Endometrial microvascular endothelial cells (primary cell): ENCODE measurements around the gene RFC3. TPM values are rescaled to one million over a fixed set of nuclear protein-coding genes. Genes with fewer than 3 reads are reported as not detected.

Experiments
- in situ Hi-C: cut with HindIII; loops from 2 replicates; pipeline ENCODE4 v1.10.0; 2017; ENCODE audit warnings: low sequenced_read_pairs, low pct_unique_long_range_greater_than_20kb; ENCODE audit errors: inconsistent ontology term
- total RNA-seq: library from RNA; depleted of rRNA; stranded (reverse); fragments of >200 nt; gene quantifications from one replicate; pipeline ENCODE4 v1.2.3, GENCODE V29; 2015; ENCODE audit errors: inconsistent ontology term

Gene RFC3
- total RNA-seq, 1 donor from 2014 or later, result 23.6 TPM

DNA sequence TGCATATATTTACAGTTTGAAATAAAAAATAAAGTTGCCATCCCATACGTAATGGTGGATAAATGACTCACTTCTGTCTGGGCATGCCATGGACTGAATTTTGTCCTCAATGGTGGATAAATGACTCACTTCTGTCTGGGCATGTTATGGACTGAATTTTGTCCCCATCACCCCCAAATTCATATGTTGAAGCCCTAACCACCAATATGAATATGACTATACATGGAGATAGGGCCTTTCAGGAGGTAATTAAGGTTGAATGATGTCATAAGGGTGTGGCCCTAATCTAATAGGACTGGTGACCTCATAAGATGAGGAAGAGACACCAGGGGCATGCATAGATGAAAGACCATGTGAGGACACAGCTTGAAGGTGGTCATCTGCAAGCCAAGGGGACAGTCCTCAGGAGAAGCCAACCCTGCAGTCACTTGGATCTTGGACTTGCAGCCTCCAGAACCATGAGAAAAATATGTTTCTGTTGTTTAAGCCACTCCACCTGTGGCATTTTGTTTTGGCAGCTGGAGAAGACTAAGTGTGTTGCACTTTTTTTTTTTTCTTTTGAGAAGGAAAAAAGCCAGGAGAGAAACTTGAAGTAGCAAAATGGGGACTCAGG is 41.8 kb downstream of the RFC3 start:
- in situ Hi-C loops, result no loop called here

DNA sequence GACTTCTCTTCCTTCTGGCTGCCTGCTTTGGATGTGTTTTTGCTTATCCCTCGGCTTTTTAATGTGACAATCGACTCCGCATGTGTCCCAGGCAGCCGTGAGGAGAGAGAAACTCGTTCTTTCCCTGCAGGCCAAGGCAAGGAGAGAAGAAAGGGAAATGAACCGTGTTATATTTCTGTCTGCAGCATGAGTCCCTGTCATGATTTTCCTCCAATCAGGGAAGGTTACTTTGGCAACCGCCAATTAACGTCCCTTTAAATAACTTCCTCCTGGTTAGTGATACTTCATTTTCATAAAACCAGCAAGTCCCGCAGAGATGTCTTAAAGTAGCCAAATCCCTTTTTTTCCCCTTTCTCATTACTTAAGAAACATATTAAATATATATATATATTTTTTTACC is 42.6 kb downstream of the RFC3 start:
- in situ Hi-C loops, result no loop called here

DNA sequence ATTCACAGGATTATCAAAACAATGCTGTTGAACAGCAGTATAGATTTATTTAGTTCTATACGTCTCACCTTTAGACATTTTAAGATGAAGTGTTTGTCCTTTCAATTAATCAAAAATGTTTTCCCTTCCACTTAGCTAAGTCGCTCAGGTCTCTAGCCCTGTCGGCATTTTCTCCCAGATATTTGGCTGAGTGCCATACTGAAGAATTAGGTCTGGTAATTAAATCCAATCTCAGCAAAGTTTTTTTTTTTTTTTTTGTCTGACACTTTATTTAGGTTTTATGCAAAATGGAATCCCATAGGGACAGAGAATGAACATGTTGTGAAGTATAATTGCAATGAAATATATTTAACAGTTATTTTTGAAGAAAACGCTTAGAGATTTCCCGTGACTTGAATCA is 44.1 kb downstream of the RFC3 start:
- in situ Hi-C loops, result no loop called here

DNA sequence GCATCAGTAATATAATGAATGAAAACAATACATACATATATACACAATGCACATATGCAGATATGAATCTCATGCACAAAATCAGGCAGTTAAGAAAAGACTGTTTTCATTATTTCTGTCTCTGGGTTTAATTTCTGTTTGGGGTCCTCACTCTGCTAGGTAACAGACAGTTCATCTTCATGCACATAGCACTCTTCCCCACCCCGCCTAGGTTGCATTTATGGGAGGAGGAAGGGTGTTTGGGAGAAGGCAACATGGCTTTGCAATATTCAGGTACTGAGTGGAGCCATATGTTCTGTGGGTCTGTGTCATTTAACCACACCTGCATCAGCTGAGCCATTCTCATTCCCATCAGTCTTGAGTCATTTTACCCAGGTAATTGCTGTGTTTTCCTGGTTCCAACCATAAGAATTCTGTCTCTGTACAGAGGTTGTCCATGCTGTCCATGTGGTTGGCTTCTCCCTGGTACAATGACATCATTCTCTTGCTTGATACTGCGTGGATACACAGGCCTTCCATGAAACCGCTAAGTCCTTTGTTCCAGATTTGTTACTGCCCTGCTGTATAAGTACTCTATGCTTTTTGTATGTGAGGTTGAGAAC is 45.3 kb downstream of the RFC3 start:
- in situ Hi-C loops, result no loop called here

DNA sequence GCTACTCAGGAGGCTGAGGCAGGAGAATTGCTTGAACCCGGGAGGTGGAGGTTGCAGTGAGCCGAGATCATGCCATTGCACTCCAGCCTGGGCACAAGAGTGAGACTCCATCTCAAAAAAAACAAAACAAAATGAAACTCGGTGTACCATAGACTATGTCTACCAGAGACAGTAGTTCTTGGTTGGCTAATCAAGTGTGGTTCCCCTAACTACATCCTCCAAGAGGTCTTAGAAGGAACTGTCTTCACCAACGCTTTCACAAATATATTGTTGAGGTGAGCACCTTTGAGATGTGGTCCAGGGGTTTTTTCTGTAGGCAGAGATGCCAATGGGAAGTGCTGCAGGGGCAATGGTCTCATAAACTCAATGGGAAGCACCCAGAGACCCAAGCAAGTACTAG is 48.0 kb downstream of the RFC3 start:
- in situ Hi-C loops, result no loop called here

DNA sequence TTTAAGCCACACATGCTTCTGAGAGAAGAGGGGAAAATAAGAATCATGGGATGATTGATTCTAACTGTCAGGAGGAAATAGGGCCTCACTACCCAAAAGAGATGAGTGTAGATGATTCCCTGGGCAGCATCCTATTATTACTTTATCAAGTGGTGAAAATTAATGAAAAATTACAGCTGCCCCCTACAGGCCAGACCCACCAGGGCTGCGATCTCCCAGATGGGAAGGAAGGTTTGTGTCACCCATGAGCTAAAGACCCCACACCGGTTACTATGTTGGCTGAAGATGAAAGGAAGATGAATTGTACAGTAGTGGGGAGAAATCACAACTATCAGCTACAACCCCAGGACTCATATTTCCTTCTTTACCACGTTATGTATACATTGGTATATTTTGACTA is 49.5 kb downstream of the RFC3 start:
- in situ Hi-C loops, result no loop called here

DNA sequence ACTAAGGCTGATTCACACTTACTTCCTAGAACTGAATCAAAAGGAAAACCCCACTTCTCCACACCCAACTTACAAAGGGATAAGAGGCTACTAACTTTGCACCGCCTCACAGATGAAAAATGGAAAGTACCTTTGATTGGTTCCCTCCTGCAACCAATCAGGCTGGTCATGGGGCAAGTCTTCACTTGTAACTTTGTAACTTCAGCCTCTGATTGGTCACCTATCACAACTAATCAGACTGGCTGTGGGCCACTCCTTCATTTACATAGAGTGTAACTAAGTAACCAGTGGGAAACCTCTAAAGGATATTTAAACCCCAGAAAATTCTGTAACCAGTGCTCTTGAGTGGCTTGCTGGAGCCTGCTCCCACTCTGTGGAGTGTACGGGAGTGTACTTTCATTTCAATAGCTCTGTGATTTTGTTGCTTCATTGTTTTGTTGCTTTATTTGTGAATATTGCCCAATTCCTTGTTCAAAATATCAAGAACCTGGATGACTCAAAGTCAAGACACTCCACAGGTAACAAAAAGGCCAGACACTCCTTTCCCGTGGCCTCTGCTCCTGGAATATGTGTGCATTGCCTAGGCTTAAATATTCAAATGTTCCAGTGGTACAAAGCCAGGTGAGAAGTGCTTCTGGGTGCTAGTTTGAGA is 50.5 kb downstream of the RFC3 start:
- in situ Hi-C loops, result no loop called here

DNA sequence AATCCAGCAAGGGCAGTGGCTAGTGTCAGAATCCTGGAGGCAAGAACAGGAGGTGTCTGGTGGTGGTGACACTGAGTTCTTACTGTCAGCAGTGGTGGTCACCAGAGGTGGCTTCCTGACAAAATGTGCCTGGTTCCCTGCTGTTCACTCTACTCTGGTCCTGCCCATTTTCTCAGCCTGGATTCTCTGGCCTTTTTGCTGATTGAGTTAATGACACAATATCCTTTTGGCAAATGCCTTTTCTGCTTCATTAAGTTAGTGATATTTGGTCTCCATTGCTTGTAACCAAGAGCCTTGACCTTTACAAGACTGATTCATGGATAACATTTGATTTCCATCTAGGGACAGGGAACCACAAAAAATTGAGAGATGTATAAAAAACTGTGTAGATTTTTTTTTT is 51.1 kb downstream of the RFC3 start:
- in situ Hi-C loops, result no loop called here

DNA sequence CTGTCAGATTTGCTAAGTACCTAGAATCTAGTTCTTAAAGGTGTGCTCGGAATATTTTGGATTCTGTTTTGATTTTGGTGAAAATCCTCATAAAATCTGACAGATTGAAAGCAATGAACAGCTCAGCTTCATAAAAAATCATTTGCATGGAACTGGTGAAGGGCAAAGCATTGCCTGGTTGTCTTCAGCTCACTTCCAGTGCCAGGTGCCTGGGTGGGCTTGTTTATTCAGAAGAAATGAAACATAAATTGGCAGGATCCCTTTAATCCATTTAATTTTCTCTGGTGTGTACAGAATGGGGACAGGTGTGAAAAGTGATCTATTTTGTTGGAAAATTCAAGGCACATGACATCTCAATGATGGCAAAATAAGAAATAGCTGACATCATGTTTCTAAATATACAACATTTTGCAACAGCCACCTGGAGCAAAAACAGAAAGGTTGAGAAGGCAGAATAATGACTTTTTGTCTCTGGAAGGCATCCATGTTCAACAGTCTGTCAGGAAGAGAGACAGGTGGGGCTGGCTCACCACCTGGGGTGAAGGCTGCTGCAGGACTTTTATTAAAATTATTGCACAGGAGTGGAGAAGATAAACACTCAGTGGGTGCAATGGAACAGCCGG is 52.2 kb downstream of the RFC3 start:
- in situ Hi-C loops, result no loop called here

DNA sequence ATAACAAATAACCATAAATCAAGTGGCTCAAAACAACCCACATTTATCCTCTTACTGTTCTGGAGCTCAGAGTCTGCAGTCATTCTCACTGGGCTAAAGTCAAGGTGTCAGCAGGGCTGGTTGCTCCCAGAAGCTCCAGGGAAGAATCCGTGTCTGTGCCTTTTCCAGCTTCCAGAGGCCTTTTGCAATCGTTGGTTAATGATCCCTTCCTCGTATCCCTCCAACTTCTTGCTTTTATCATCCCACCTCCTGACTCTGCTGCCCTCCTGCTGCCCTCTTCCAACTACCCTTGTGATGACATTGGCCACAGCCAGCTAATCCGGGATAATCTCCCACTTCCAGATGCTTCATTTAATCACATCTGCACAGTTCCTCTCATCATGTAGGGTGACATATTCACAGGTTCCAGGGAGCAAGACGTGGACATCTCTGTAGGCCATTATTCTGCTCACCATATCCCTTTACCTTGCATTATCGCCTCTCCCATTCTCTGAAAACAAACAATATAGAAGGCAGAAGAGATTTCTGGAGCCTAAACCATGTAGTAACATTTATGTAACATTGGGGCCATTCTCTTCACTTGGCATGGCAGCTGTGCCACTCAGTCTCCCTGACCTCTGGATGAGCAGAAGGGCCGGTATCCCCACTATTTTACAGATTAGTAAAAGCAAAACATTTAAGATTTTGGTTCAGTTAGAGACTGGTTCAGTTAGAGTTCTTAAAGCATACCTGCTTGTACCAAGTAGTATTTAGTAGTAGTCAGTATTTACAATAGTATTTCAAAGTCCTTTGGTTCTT is 53.5 kb downstream of the RFC3 start:
- in situ Hi-C loops, result no loop called here

DNA sequence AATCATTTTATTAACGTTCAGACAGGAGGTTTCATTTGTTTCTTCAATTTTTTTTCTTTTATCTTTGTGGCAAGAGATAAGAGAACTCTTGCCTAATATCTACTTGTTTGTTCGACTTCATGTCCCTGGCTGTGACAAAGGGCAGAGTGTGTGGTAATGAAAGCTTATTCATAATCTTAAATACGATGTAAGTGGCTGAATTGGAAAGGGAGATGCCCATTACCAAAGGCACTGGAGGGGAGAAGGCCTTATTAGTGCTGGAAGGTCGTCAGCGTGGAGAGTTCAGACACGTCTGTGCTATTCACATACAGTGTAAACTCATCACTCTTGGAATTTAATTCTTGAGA is 54.0 kb downstream of the RFC3 start:
- in situ Hi-C loops, result no loop called here

DNA sequence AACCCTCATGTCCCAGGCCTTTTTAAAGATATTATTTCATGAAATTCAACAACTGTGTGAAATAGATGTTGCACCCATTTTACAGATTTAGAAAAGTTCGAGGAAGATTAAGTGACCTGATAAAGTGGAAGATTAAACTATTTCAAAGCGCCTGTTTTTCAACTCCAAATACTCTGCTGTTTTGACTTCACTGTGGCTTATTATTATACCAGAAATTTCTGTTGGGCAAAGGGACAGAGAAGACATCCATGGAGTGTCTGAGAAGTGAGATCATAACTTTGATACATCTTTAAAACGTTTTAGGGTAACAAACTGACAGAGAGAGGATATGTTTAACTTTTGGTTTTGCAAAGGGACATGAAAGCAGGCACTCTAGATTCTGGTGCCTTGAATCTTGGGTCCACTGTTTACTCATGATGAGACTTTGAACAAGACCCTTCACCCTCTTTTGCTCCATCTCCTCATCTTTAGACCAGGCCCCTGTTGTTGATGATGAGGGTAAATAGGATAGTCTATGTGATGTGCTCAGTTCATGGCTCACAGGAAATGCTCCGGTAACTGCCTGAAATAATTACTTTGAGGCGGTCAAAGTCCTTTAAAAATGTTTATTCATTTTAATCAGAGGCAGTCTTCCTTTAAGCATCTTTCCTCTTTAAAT is 55.4 kb downstream of the RFC3 start:
- in situ Hi-C loops, result no loop called here

DNA sequence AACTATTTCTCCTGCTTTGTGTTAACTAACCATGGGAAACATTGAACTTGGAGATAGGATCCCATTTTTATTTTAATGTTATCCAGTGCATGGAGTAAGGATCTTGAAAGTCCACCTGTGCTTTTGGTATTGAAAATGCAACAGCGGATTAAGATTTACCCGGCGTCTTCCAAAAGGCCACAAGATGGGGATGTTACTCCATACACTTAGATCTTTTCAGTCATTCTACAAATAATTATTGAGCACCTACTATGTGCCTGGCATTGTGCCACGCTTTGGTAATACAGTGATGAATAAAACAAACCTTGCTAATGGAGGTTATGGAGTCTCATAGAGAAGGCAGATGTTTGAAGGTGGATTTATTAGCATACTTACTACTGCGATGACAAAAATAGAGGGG is 56.9 kb downstream of the RFC3 start:
- in situ Hi-C loops, result no loop called here

DNA sequence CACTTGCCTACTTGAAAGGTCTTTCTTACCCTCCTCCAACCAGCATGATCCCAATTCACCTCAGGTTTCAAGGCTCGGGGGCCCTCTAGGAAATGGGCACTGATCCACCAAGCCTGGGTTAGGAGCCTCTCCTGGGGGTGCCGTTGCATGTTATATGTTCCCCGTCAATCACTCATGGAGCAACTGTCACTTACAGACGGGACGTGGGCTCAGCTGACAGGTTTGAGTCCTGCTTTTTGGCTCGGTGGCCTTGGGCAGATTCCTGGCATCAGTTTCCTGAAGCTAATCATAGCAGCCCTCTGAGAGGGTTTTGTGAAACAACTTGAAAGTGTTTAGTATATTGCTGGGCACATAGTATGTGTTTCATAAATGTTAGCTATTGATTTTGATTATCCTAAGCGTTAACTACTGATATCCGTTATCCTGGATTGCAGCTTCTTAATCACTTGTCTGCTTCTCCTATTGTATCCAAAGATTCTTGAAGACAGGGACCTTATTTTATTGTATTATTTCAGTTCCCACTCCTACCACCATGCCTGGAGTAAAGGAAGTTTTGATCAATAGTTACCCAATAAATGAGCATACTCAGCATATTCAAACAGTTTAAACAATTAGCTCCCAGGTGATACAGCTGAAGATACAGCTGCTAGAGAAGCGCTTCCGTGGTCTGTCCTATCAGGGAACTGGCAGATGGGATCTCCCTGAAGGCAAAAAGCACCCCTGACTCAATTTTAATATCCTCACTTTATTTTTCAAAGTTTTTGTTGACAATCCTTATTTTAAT is 57.9 kb downstream of the RFC3 start:
- in situ Hi-C loops, result no loop called here

DNA sequence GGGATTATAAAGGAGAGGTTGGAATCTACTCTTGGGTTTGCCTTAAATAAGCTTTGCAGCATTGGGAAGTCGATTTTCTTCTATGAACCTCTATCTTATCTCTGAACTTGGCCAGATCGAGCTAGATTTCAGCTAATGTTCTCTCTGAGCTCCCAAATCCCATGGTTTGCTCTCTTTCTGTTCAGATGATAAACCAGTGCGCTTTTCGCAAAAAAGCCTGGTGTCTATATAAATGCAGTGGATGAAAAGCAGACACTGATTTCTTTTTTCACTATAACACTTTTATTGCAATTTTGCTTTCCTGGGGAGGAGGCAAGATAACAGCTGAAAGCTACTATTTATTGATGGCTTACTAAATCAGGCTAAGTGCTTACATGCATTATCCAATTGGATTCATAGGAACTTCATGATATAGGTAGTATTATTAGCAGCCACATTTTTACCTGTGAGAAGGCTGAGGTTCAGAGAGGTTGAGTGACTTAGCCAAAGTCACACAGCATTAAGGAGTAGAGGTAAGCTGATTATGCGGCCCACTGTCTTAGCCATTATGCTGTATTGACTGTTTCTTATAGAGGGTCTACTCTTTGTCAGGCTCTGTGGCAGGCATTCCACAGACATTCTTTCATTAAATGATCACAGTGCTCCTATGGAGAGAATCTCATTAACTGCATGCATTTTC is 58.9 kb downstream of the RFC3 start:
- in situ Hi-C loops, result no loop called here

DNA sequence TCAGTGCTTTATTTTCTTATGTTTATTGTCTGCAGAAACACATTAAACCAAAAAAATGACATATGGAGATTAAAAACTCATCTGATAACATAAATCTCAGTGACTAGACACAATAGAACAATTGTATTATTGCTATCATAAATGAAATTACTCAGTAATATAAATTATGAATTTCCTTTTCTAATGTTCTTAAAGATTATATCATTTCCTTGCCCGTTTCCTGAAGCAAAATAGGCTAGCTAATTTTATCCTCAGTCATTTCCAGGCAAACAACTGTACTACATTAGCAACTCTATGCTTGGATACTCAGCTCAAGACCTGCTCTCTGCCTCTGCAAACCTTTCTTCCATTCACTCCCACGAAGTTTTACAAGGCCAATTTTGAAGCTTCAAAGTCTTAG is 61.2 kb downstream of the RFC3 start:
- in situ Hi-C loops, result no loop called here

DNA sequence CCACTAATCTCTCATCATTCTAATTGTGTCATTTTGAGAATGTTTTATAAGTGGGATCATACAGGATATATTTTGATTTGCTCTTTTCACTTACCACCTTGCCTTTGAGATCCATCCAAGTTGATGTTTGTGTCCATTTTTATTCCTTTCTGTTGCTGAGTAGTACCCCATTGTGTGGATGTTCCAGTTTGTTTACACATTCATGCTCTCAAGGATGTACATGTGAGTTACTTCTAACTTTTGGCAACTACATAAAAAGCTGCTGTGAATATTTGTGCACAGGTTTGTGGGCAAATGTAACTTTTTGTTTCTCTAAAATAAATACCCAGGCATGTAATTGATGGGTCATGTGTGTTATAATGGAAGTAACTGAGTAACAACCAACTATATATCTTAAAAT is 64.9 kb downstream of the RFC3 start:
- in situ Hi-C loops, result no loop called here
